Neural progenitor cell (in vitro differentiated cells): Measurements from ENCODE around the gene ZNF451. TPM values are rescaled to one million over a fixed set of nuclear protein-coding genes. Genes with fewer than 3 reads are reported as not detected.

Experiments
- DNase-seq: peaks from one replicate; pipeline ENCODE4 v3.0.0-alpha.2; 2016; ENCODE audit warnings: low spot score
- H2AFZ ChIP-seq: fragments of 200-600 bp; sonication (generic); replicated peaks from 2 replicates; pipeline ENCODE4 v1.6.1; 2016; ENCODE audit warnings: antibody characterized with exemption
- H3F3A ChIP-seq: fragments of 200-600 bp; sonication (generic); 2 replicates; pipeline ENCODE4 v1.6.1; 2016; ENCODE audit warnings: antibody characterized with exemption, low read depth
- H3K27ac ChIP-seq: fragments of 200-600 bp; sonication (generic); 2 replicates; pipeline ENCODE4 v1.5.1; 2016; ENCODE audit warnings: mild to moderate bottlenecking
- H3K27me3 ChIP-seq: fragments of 200-600 bp; sonication (generic); 2 replicates; pipeline ENCODE4 v1.6.1; 2016; ENCODE audit warnings: mild to moderate bottlenecking, moderate library complexity
- H3K36me3 ChIP-seq: fragments of 200-600 bp; sonication (generic); 2 replicates; pipeline ENCODE4 v1.5.1; 2016
- H3K4me1 ChIP-seq: fragments of 200-600 bp; sonication (generic); 2 replicates; pipeline ENCODE4 v1.6.1; 2016; ENCODE audit warnings: mixed run types
- H3K4me2 ChIP-seq: fragments of 200-600 bp; sonication (generic); 2 replicates; pipeline ENCODE4 v1.6.1; 2016
- H3K4me3 ChIP-seq: fragments of 200-600 bp; sonication (generic); 2 replicates; pipeline ENCODE4 v1.5.1; 2016
- H3K79me2 ChIP-seq: fragments of 200-600 bp; sonication (generic); 2 replicates; pipeline ENCODE4 v1.6.1; 2016; ENCODE audit warnings: low read depth
- H3K9ac ChIP-seq: fragments of 200-600 bp; sonication (generic); 2 replicates; pipeline ENCODE4 v1.6.1; 2016
- H3K9me3 ChIP-seq: fragments of 200-600 bp; sonication (generic); 2 replicates; pipeline ENCODE4 v1.5.1; 2016; ENCODE audit warnings: low read depth
- H4K20me1 ChIP-seq: fragments of 200-600 bp; sonication (generic); 2 replicates; pipeline ENCODE4 v1.6.1; 2016; ENCODE audit warnings: low read depth
- H3K27ac Mint-ChIP-seq: 3 replicates; pipeline ENCODE4 v1.8.0; 2021; ENCODE audit warnings: mixed read lengths
- H3K27me3 Mint-ChIP-seq: 2 replicates; pipeline ENCODE4 v1.8.0; 2022; ENCODE audit warnings: low read depth, mild to moderate bottlenecking, inconsistent platforms, moderate library complexity, mixed read lengths; ENCODE audit not compliant: insufficient read depth
- H3K36me3 Mint-ChIP-seq: 3 replicates; pipeline ENCODE4 v1.8.0; 2021; ENCODE audit warnings: mixed read lengths
- H3K4me1 Mint-ChIP-seq: 3 replicates; pipeline ENCODE4 v1.8.0; 2021; ENCODE audit warnings: mixed read lengths
- H3K4me3 Mint-ChIP-seq: 3 replicates; pipeline ENCODE4 v1.8.0; 2021; ENCODE audit warnings: mild to moderate bottlenecking, moderate library complexity, mixed read lengths
- H3K9me3 Mint-ChIP-seq: 3 replicates; pipeline ENCODE4 v1.8.0; 2020; ENCODE audit warnings: mixed read lengths
- CTCF ChIP-seq: fragments of 200-600 bp; sonication (generic); IDR thresholded peaks from 2 replicates; pipeline ENCODE4 v1.5.1; 2017; ENCODE audit warnings: antibody characterized with exemption, mild to moderate bottlenecking
- EZH2 ChIP-seq: fragments of 200-600 bp; sonication (generic); IDR thresholded peaks from 2 replicates; pipeline ENCODE4 v1.6.1; 2017; ENCODE audit warnings: antibody characterized with exemption, mild to moderate bottlenecking, moderate library complexity
- EZH2phosphoT487 ChIP-seq: fragments of 200-600 bp; sonication (generic); IDR thresholded peaks from 2 replicates; pipeline ENCODE4 v1.6.1; 2017; ENCODE audit warnings: antibody characterized with exemption
- total RNA-seq: library from RNA; depleted of rRNA; stranded (reverse); fragments of >200 nt; gene quantifications from 2 replicates; pipeline ENCODE4 v1.2.3, GENCODE V29; 2015; ENCODE audit warnings: low replicate concordance

The ZNF451 gene
- total RNA-seq, 1 donor from 2014 or later = 126 TPM

- H3K36me3 Mint-ChIP-seq = peaks cover 15% of the 10 kb centered on the region
- no peak overlapping the region for H3K27ac ChIP-seq
- H3K79me2 ChIP-seq = peaks cover 23% of the 10 kb centered on the region
- no peaks in the 10 kb centered on the region for H3K9me3 ChIP-seq
- peaks cover 12% of the 10 kb centered on the region for H3K4me1 ChIP-seq
- H3K36me3 ChIP-seq = no peaks in the 10 kb centered on the region
- DNase-seq = no peak
- H3K4me3 Mint-ChIP-seq = no peak overlapping the region
- peaks cover 2% of the 10 kb centered on the region for H3K27me3 Mint-ChIP-seq
- no peak overlapping the region for H2AFZ ChIP-seq
- H3K4me1 Mint-ChIP-seq = peaks cover 4% of the 10 kb centered on the region
- no peak overlapping the region for H3K9ac ChIP-seq
- H3K4me3 ChIP-seq = no peak overlapping the region
- peaks cover 15% of the 10 kb centered on the region for H4K20me1 ChIP-seq
- no peak overlapping the region for H3K27ac Mint-ChIP-seq
- H3F3A ChIP-seq = no peaks in the 10 kb centered on the region
- TF ChIP-seq CTCF (no peak), EZH2 (no peak), EZH2phosphoT487 (no peak)
- H3K4me2 ChIP-seq = no peak overlapping the region
- no peaks in the 10 kb centered on the region for H3K9me3 Mint-ChIP-seq
- H3K27me3 ChIP-seq = no peaks in the 10 kb centered on the region
Measured at GRCh38 chr6:57198926-57199636, 109.1 kb downstream of the ZNF451 start.

GRCh38 chr6:57201718-57202117 lies 111.7 kb downstream of the ZNF451 start:
- Mint-ChIP-seq H3K9me3 (no peaks in the 10 kb centered on the region), H3K27ac (no peak overlapping the region), H3K27me3 (peaks cover 2% of the 10 kb centered on the region), H3K4me3 (no peak overlapping the region), H3K36me3 (peaks cover 14% of the 10 kb centered on the region), H3K4me1 (peaks cover 4% of the 10 kb centered on the region)
- H3K4me2 ChIP-seq = peak overlapping the region; percentile 3
- peaks cover 12% of the 10 kb centered on the region for H3F3A ChIP-seq
- H3K9ac ChIP-seq = no peak overlapping the region
- peaks cover 18% of the 10 kb centered on the region for H4K20me1 ChIP-seq
- no peak for DNase-seq
- no peak overlapping the region for H3K27ac ChIP-seq
- H3K36me3 ChIP-seq = no peaks in the 10 kb centered on the region
- H3K4me1 ChIP-seq = peaks cover 12% of the 10 kb centered on the region
- no peak overlapping the region for H3K4me3 ChIP-seq
- H3K79me2 ChIP-seq = peaks cover 36% of the 10 kb centered on the region
- H2AFZ ChIP-seq = no peak overlapping the region
- H3K27me3 ChIP-seq = no peaks in the 10 kb centered on the region
- TF ChIP-seq EZH2 = no peak
- no peak for TF ChIP-seq EZH2phosphoT487
- H3K9me3 ChIP-seq = no peaks in the 10 kb centered on the region

DNA sequence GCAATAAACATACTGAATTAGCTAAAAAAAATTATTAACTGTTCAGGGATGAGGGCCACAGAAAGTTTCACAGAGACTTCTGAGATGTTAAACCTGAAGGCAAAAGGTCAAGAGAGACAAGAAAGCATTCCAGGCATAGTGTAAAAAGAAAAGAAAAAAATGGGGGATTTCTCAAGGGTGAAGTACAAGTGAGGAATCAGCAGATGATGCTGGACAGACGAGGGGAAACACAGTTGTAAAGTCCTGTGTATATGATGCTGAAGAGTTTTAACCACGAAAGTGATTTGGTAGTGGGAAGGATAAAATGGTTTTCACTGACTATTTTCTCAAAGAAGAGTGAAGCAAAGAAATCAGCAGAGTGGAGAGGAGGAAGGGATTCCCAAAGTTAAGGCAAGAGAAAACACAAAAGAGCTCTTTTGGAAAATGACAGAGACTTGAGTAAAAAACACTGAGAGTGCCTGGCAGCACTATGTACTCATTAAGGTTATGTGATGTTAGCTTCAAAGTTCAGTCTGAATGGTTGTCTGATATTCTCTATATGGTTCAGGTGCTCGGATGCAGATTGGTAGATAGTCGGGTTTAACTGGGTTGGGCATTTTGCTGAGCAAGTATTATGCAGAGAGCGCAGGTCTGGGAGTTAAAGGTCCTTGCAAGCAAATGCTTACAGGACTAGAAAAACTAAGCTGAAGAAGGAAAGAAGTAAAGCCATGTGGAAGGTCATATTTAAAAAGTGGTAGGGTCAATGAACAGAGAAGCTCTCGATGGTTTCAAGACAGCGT lies 115.8 kb downstream of the ZNF451 start:
- H3K9me3 ChIP-seq = no peaks in the 10 kb centered on the region
- Mint-ChIP-seq H3K36me3 (peaks cover 18% of the 10 kb centered on the region), H3K9me3 (no peaks in the 10 kb centered on the region), H3K4me3 (no peak overlapping the region), H3K27ac (no peak overlapping the region), H3K4me1 (peaks cover 4% of the 10 kb centered on the region), H3K27me3 (peaks cover 2% of the 10 kb centered on the region)
- no peak for TF ChIP-seq EZH2
- H3K27ac ChIP-seq = no peak overlapping the region
- H2AFZ ChIP-seq = no peak overlapping the region
- DNase-seq = no peak
- H3K4me1 ChIP-seq = peaks cover 12% of the 10 kb centered on the region
- H3K4me2 ChIP-seq = no peak overlapping the region
- peaks cover 61% of the 10 kb centered on the region for H3K79me2 ChIP-seq
- no peak overlapping the region for H3K9ac ChIP-seq
- no peak overlapping the region for H3K4me3 ChIP-seq
- peaks cover 18% of the 10 kb centered on the region for H4K20me1 ChIP-seq
- H3K27me3 ChIP-seq = no peaks in the 10 kb centered on the region
- H3K36me3 ChIP-seq = no peaks in the 10 kb centered on the region
- H3F3A ChIP-seq = peaks cover 14% of the 10 kb centered on the region

DNA sequence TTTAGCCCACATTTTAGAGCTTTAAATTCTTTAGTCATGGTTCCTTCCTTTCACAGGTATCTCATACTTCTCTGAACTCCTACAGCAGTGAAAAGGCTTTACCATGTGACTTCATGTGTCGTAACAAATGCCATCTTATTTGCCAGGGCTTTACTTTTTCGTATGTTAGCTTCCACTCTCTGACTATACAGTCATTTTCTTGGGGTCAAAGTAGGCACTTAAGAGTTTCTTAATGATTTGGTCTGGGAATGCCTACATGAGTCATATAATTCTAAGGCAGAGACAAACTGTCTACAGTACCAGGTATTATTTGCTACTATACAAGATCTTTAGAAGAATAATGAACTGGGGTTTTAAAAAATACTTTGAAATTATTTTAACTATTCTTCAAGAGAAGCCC lies 117.2 kb downstream of the ZNF451 start:
- peaks cover 14% of the 10 kb centered on the region for H3F3A ChIP-seq
- no peaks in the 10 kb centered on the region for H3K9me3 Mint-ChIP-seq
- H3K79me2 ChIP-seq = peaks cover 64% of the 10 kb centered on the region
- TF ChIP-seq EZH2 (no peak), EZH2phosphoT487 (no peak), CTCF (no peak)
- peaks cover 2% of the 10 kb centered on the region for H3K27me3 Mint-ChIP-seq
- H3K4me1 Mint-ChIP-seq = peaks cover 3% of the 10 kb centered on the region
- no peak overlapping the region for H3K4me2 ChIP-seq
- no peak overlapping the region for H3K4me3 ChIP-seq
- peaks cover 9% of the 10 kb centered on the region for H4K20me1 ChIP-seq
- no peak overlapping the region for H3K9ac ChIP-seq
- no peak overlapping the region for H3K27ac Mint-ChIP-seq
- peaks cover 5% of the 10 kb centered on the region for H3K4me1 ChIP-seq
- H3K36me3 ChIP-seq = no peaks in the 10 kb centered on the region
- H2AFZ ChIP-seq = no peak overlapping the region
- no peak for DNase-seq
- no peak overlapping the region for H3K4me3 Mint-ChIP-seq
- H3K27me3 ChIP-seq = no peaks in the 10 kb centered on the region
- H3K27ac ChIP-seq = no peak overlapping the region
- no peaks in the 10 kb centered on the region for H3K9me3 ChIP-seq
- H3K36me3 Mint-ChIP-seq = peaks cover 18% of the 10 kb centered on the region
